ENCODE data around the gene CTNNA1. TPM values are rescaled to one million over a fixed set of nuclear protein-coding genes. Genes with fewer than 3 reads are reported as not detected.

Gene CTNNA1
- polyA plus RNA-seq, 3 donors = 56.6 to 84.5 (median 66.2) TPM

- Histone ChIP-seq H3K27me3 (ENCODE audit: control insufficient read depth in 2 of 2, insufficient read depth in 2 of 2, low read length in 2 of 2) (no peaks in the 10 kb centered on the region), H4K20me1 (ENCODE audit: insufficient read depth, low read length) (peaks cover 77% of the 10 kb centered on the region), H3K9me3 (replicated peaks in 1 of 2; ENCODE audit: control insufficient read depth in 1 of 2, insufficient read depth in 1 of 2, low read length in 2 of 2) (peaks cover 14 to 15% of the 10 kb centered on the region in 2 donors), H3K4me3 (replicated peaks in 1 of 3; ENCODE audit: low read depth in 2 of 3, low read length in 3 of 3) (no peak overlapping the region), H2AFZ (ENCODE audit: insufficient read depth, low read depth, low read length, poor library complexity, severe bottlenecking) (no peak overlapping the region), H3K79me2 (ENCODE audit: insufficient read depth, low read length) (no peaks in the 10 kb centered on the region), H3K4me2 (replicated peaks; ENCODE audit: extremely low read depth, low read length, poor library complexity, severe bottlenecking) (no peak overlapping the region), H3K27ac (ENCODE audit: low read depth in 1 of 2, low read length in 2 of 2) (no peak overlapping the region), H3K9ac (ENCODE audit: insufficient read depth, low read length, poor library complexity, severe bottlenecking) (no peak overlapping the region), H3K36me3 (replicated peaks in 1 of 2; ENCODE audit: control insufficient read depth in 1 of 2, insufficient read depth in 2 of 2, low read length in 2 of 2) (peaks cover 0 to 18% of the 10 kb centered on the region in 2 donors), H3K4me1 (ENCODE audit: control insufficient read depth in 1 of 2, insufficient read depth in 2 of 2, low read length in 2 of 2) (no peaks in the 10 kb centered on the region)
- peaks cover 14% of the 10 kb centered on the region for H3K4me1 Mint-ChIP-seq
- no peak overlapping the region for H3K4me3 Mint-ChIP-seq
- DNase-seq = no peak
- intact Hi-C loops (cut with micrococcal nuclease) = no loop called here
- WGBS (ENCODE audit: insufficient coverage) = 88% methylated on average over 1 of the region's 1 CpG
- peaks cover 8 to 17% (median 13%) of the 10 kb centered on the region in 7 donors for H3K9me3 Mint-ChIP-seq
- H3K36me3 Mint-ChIP-seq = peaks cover 18 to 31% of the 10 kb centered on the region in 2 donors
- H3K27ac Mint-ChIP-seq = no peak overlapping the region
- no peak for TF ChIP-seq CTCF (IDR thresholded peaks at IDR 0.05)
- H3K27me3 Mint-ChIP-seq (ENCODE audit: low read depth in 3 of 3) = no peaks in the 10 kb centered on the region
Observed at GRCh38 chr5:138867011-138867410, 113.8 kb downstream of the CTNNA1 start.

- Histone ChIP-seq H3K79me2 (ENCODE audit: insufficient read depth, low read length) (peaks cover 9% of the 10 kb centered on the region), H3K4me3 (replicated peaks in 1 of 3; ENCODE audit: low read depth in 2 of 3, low read length in 3 of 3) (no peak overlapping the region), H4K20me1 (ENCODE audit: insufficient read depth, low read length) (peaks cover 90% of the 10 kb centered on the region), H3K27ac (ENCODE audit: low read depth in 1 of 2, low read length in 2 of 2) (no peak overlapping the region), H3K36me3 (replicated peaks in 1 of 2; ENCODE audit: control insufficient read depth in 1 of 2, insufficient read depth in 2 of 2, low read length in 2 of 2) (no peaks in the 10 kb centered on the region), H3K9ac (ENCODE audit: insufficient read depth, low read length, poor library complexity, severe bottlenecking) (no peak overlapping the region), H3K27me3 (ENCODE audit: control insufficient read depth in 2 of 2, insufficient read depth in 2 of 2, low read length in 2 of 2) (no peaks in the 10 kb centered on the region), H2AFZ (ENCODE audit: insufficient read depth, low read depth, low read length, poor library complexity, severe bottlenecking) (no peak overlapping the region), H3K4me2 (replicated peaks; ENCODE audit: extremely low read depth, low read length, poor library complexity, severe bottlenecking) (no peak overlapping the region), H3K9me3 (replicated peaks in 1 of 2; ENCODE audit: control insufficient read depth in 1 of 2, insufficient read depth in 1 of 2, low read length in 2 of 2) (peaks cover under 1% of the 10 kb centered on the region in 2 donors), H3K4me1 (ENCODE audit: control insufficient read depth in 1 of 2, insufficient read depth in 2 of 2, low read length in 2 of 2) (no peaks in the 10 kb centered on the region)
- Mint-ChIP-seq H3K27ac (no peak overlapping the region), H3K4me3 (no peak overlapping the region), H3K27me3 (ENCODE audit: low read depth in 3 of 3) (no peaks in the 10 kb centered on the region), H3K4me1 (peaks cover 14% of the 10 kb centered on the region), H3K9me3 (peaks cover 0 to 3% (median 1%) of the 10 kb centered on the region in 7 donors), H3K36me3 (peaks cover 13 to 16% of the 10 kb centered on the region in 2 donors)
- intact Hi-C loops (cut with micrococcal nuclease) = no loop called here
- no peak for DNase-seq
- no peak for TF ChIP-seq CTCF (IDR thresholded peaks at IDR 0.05)
- WGBS (ENCODE audit: insufficient coverage) = no CpG with 5 or more reads among the region's 1 CpG
Observed at GRCh38 chr5:138869038-138869437, 115.8 kb downstream of the CTNNA1 start.

Data from CD14-positive monocyte (primary cell).